Endothelial cell (in vitro differentiated cells): ENCODE data around the gene AGAP6. TPM values are rescaled to one million over a fixed set of nuclear protein-coding genes. Genes with fewer than 3 reads are reported as not detected.
"Not testable (repeated sequence)": the region's sequence is repeated elsewhere in the genome, so short reads cannot be mapped to it uniquely, and the experiment has no call there.

ENCODE experiments used
- DNase-seq: peaks from one replicate; pipeline ENCODE4 v3.0.0; 2021; ENCODE audit warnings: low spot score
- H3K27ac Mint-ChIP-seq: one replicate; pipeline ENCODE4 v1.8.0; 2021; ENCODE audit warnings: mixed read lengths, inconsistent platforms; ENCODE audit not compliant: unreplicated experiment
- H3K27me3 Mint-ChIP-seq: one replicate; pipeline ENCODE4 v1.8.0; 2021; ENCODE audit warnings: mild to moderate bottlenecking, moderate library complexity, mixed read lengths, inconsistent platforms; ENCODE audit not compliant: unreplicated experiment
- H3K36me3 Mint-ChIP-seq: one replicate; pipeline ENCODE4 v1.8.0; 2021; ENCODE audit warnings: mild to moderate bottlenecking, low read depth, mixed read lengths, inconsistent platforms; ENCODE audit not compliant: unreplicated experiment
- H3K4me1 Mint-ChIP-seq: one replicate; pipeline ENCODE4 v1.8.0; 2021; ENCODE audit warnings: mild to moderate bottlenecking, mixed read lengths, inconsistent platforms; ENCODE audit not compliant: unreplicated experiment
- H3K4me3 Mint-ChIP-seq: one replicate; pipeline ENCODE4 v1.8.0; 2021; ENCODE audit warnings: mild to moderate bottlenecking, mixed read lengths, inconsistent platforms; ENCODE audit not compliant: unreplicated experiment
- H3K9me3 Mint-ChIP-seq: one replicate; pipeline ENCODE4 v1.8.0; 2021; ENCODE audit warnings: mixed read lengths, inconsistent platforms; ENCODE audit not compliant: unreplicated experiment
- CTCF ChIP-seq: fragments of 200-600 bp; sonication (generic); IDR thresholded peaks from one replicate; pipeline ENCODE4 v1.5.0; 2021; ENCODE audit warnings: antibody characterized with exemption; ENCODE audit not compliant: unreplicated experiment
- total RNA-seq: library from RNA; stranded (reverse); fragmentation: NEBNext Ultra II Directional; extraction: Animal tissue kit (Norgen Biotek cat#: 25700); gene quantifications from one replicate; pipeline ENCODE4 v1.2.1, GENCODE V29; 2021; ENCODE audit not compliant: unreplicated experiment

Gene AGAP6
- total RNA-seq, 1 donor from 2014 or later: 17.2 TPM

GRCh38 chr10:50025627-50026026 lies 37.4 kb downstream of the AGAP6 start:
- Mint-ChIP-seq H3K4me3 (no peak overlapping the region), H3K27me3 (peaks cover 4% of the 10 kb centered on the region), H3K9me3 (no peaks in the 10 kb centered on the region), H3K27ac (no peak overlapping the region), H3K4me1 (no peaks in the 10 kb centered on the region), H3K36me3 (no peaks in the 10 kb centered on the region)
- no peak for DNase-seq
- no peak for TF ChIP-seq CTCF

- no peak for DNase-seq
- H3K9me3 Mint-ChIP-seq: no peaks in the 10 kb centered on the region
Measured at GRCh38 chr10:50027195-50027594, 39.0 kb downstream of the AGAP6 start.

GRCh38 chr10:50033481-50033880 lies 45.3 kb downstream of the AGAP6 start:
- DNase-seq: no peak
- no peak for TF ChIP-seq CTCF
- H3K9me3 Mint-ChIP-seq: no peaks in the 10 kb centered on the region
- H3K4me1 Mint-ChIP-seq: peaks cover 5% of the 10 kb centered on the region
- no peaks in the 10 kb centered on the region for H3K36me3 Mint-ChIP-seq
- peaks cover 2% of the 10 kb centered on the region for H3K27me3 Mint-ChIP-seq
- peak overlapping the region; percentile 38 for H3K27ac Mint-ChIP-seq
- H3K4me3 Mint-ChIP-seq: no peak overlapping the region

More at GRCh38 chr10:50027195-50027594, 39.0 kb downstream of the AGAP6 start:
- Mint-ChIP-seq H3K36me3 (no peaks in the 10 kb centered on the region), H3K4me1 (no peaks in the 10 kb centered on the region), H3K4me3 (no peak overlapping the region), H3K27me3 (peaks cover 4% of the 10 kb centered on the region), H3K27ac (no peak overlapping the region)
- TF ChIP-seq CTCF: no peak

- DNase-seq: peak; percentile 22
- not testable (repeated sequence) for H3K9me3 Mint-ChIP-seq, H3K36me3 Mint-ChIP-seq, H3K27me3 Mint-ChIP-seq, H3K4me3 Mint-ChIP-seq, H3K4me1 Mint-ChIP-seq
- peak overlapping the region; percentile 78 for H3K27ac Mint-ChIP-seq
Measured at GRCh38 chr10:50035337-50035736, 47.1 kb downstream of the AGAP6 start.

GRCh38 chr10:50044941-50045664 lies 56.9 kb downstream of the AGAP6 start:
- no peak for TF ChIP-seq CTCF
- H3K27ac Mint-ChIP-seq: no peak overlapping the region
- DNase-seq: no peak

GRCh38 chr10:50046457-50046856 lies 58.3 kb downstream of the AGAP6 start:
- not testable (repeated sequence) for H3K27ac Mint-ChIP-seq, H3K4me3 Mint-ChIP-seq, H3K4me1 Mint-ChIP-seq, H3K27me3 Mint-ChIP-seq, H3K36me3 Mint-ChIP-seq, DNase-seq, H3K9me3 Mint-ChIP-seq

More at GRCh38 chr10:50044941-50045664, 56.9 kb downstream of the AGAP6 start:
- Mint-ChIP-seq H3K4me1 (no peaks in the 10 kb centered on the region), H3K4me3 (no peak overlapping the region), H3K9me3 (no peaks in the 10 kb centered on the region), H3K36me3 (no peaks in the 10 kb centered on the region), H3K27me3 (no peaks in the 10 kb centered on the region)

- not testable (repeated sequence) for H3K9me3 Mint-ChIP-seq, H3K4me1 Mint-ChIP-seq, DNase-seq, H3K4me3 Mint-ChIP-seq, H3K27ac Mint-ChIP-seq, H3K27me3 Mint-ChIP-seq, H3K36me3 Mint-ChIP-seq
Measured at GRCh38 chr10:50047594-50047993, 59.4 kb downstream of the AGAP6 start.

- not testable (repeated sequence) for H3K4me1 Mint-ChIP-seq, H3K9me3 Mint-ChIP-seq, H3K27me3 Mint-ChIP-seq, H3K36me3 Mint-ChIP-seq, H3K4me3 Mint-ChIP-seq, DNase-seq
- peak overlapping the region; percentile 13 for H3K27ac Mint-ChIP-seq
Measured at GRCh38 chr10:50051995-50052660, 63.9 kb downstream of the AGAP6 start.
